Progenitor cell of endocrine pancreas (in vitro differentiated cells): Measurements from ENCODE around the gene GIMD1. TPM values are rescaled to one million over a fixed set of nuclear protein-coding genes. Genes with fewer than 3 reads are reported as not detected.

ENCODE experiments used
- DNase-seq: peaks from one replicate; pipeline ENCODE4 v3.0.0; 2021; ENCODE audit warnings: low spot score; ENCODE audit not compliant: unreplicated experiment
- H3K27ac Mint-ChIP-seq: 2 replicates; pipeline ENCODE4 v1.8.0; 2021; ENCODE audit warnings: mild to moderate bottlenecking, moderate library complexity, mixed read lengths
- H3K27me3 Mint-ChIP-seq: 2 replicates; pipeline ENCODE4 v1.8.0; 2021; ENCODE audit warnings: mixed read lengths
- H3K36me3 Mint-ChIP-seq: 2 replicates; pipeline ENCODE4 v1.8.0; 2022; ENCODE audit warnings: mixed read lengths; ENCODE audit not compliant: insufficient read depth
- H3K4me1 Mint-ChIP-seq: 2 replicates; pipeline ENCODE4 v1.8.0; 2021; ENCODE audit warnings: low read depth, mixed read lengths
- H3K4me3 Mint-ChIP-seq: 2 replicates; pipeline ENCODE4 v1.8.0; 2021; ENCODE audit warnings: low read depth, mild to moderate bottlenecking, moderate library complexity, mixed read lengths
- H3K9me3 Mint-ChIP-seq: 2 replicates; pipeline ENCODE4 v1.8.0; 2021; ENCODE audit warnings: low read depth, mixed read lengths
- CTCF ChIP-seq: fragments of 200-600 bp; sonication (generic); IDR thresholded peaks from one replicate; pipeline ENCODE4 v1.5.0; 2021; ENCODE audit warnings: antibody characterized with exemption, mild to moderate bottlenecking; ENCODE audit not compliant: unreplicated experiment
- total RNA-seq: library from RNA; stranded (reverse); gene quantifications from 2 replicates; pipeline ENCODE4 v1.2.1, GENCODE V29; 2021

GIMD1 gene
- total RNA-seq, 1 donor from 2014 or later = not detected

- TF ChIP-seq CTCF = no peak
- Mint-ChIP-seq H3K4me1 (no peaks in the 10 kb centered on the region), H3K27me3 (no peaks in the 10 kb centered on the region), H3K27ac (no peak overlapping the region), H3K36me3 (no peaks in the 10 kb centered on the region), H3K4me3 (no peak overlapping the region), H3K9me3 (peaks cover 20% of the 10 kb centered on the region)
- no peak for DNase-seq
Observed at GRCh38 chr4:106395582-106395981, 27.0 kb upstream of the GIMD1 start.

- no peaks in the 10 kb centered on the region for H3K27me3 Mint-ChIP-seq
- DNase-seq = no peak
- H3K36me3 Mint-ChIP-seq = no peaks in the 10 kb centered on the region
- no peaks in the 10 kb centered on the region for H3K9me3 Mint-ChIP-seq
- no peaks in the 10 kb centered on the region for H3K4me1 Mint-ChIP-seq
- no peak overlapping the region for H3K27ac Mint-ChIP-seq
- no peak for TF ChIP-seq CTCF
- H3K4me3 Mint-ChIP-seq = no peak overlapping the region
Observed at GRCh38 chr4:106385853-106386393, 17.3 kb upstream of the GIMD1 start.

GRCh38 chr4:106384878-106385277 lies 16.3 kb upstream of the GIMD1 start:
- no peak for TF ChIP-seq CTCF
- H3K27ac Mint-ChIP-seq = no peak overlapping the region

GRCh38 chr4:106380179-106380578 lies 11.6 kb upstream of the GIMD1 start:
- no peak overlapping the region for H3K27ac Mint-ChIP-seq
- H3K4me3 Mint-ChIP-seq = no peak overlapping the region
- no peak for TF ChIP-seq CTCF
- no peaks in the 10 kb centered on the region for H3K4me1 Mint-ChIP-seq
- no peaks in the 10 kb centered on the region for H3K9me3 Mint-ChIP-seq
- H3K27me3 Mint-ChIP-seq = no peaks in the 10 kb centered on the region
- no peak for DNase-seq
- H3K36me3 Mint-ChIP-seq = no peaks in the 10 kb centered on the region

More at GRCh38 chr4:106384878-106385277, 16.3 kb upstream of the GIMD1 start:
- Mint-ChIP-seq H3K9me3 (no peaks in the 10 kb centered on the region), H3K4me1 (no peaks in the 10 kb centered on the region), H3K36me3 (no peaks in the 10 kb centered on the region), H3K27me3 (no peaks in the 10 kb centered on the region), H3K4me3 (no peak overlapping the region)
- no peak for DNase-seq

- Mint-ChIP-seq H3K27me3 (no peaks in the 10 kb centered on the region), H3K4me1 (no peaks in the 10 kb centered on the region), H3K4me3 (no peak overlapping the region), H3K36me3 (no peaks in the 10 kb centered on the region), H3K27ac (no peak overlapping the region), H3K9me3 (no peaks in the 10 kb centered on the region)
- no peak for TF ChIP-seq CTCF
- no peak for DNase-seq
Observed at GRCh38 chr4:106373026-106373425, 4.4 kb upstream of the GIMD1 start.
